WTC11 (cell line): ENCODE results near the gene TBX15. TPM values are rescaled to one million over a fixed set of nuclear protein-coding genes. Genes with fewer than 3 reads are reported as not detected.

Experiments
- ATAC-seq: fragments of 200-7000 bp; cut with Tn5 transposase; 2 replicates; pipeline ENCODE4 v1.10.0; 2021; ENCODE audit warnings: mild to moderate bottlenecking, moderate library complexity
- CTCF ChIA-PET: fragments of 300-600 bp; sonication (Branson Sonifier 250); formaldehyde crosslinking; loops from one replicate; lab custom pipeline; 2021; ENCODE audit warnings: antibody characterized with exemption; lab: Charles Lee
- POLR2A ChIA-PET: fragments of 350-600 bp; sonication (Branson Sonifier 250); formaldehyde crosslinking; loops from one replicate; lab custom pipeline; 2021; ENCODE audit warnings: antibody characterized with exemption; lab: Charles Lee
- DNase-seq: peaks from one replicate; pipeline ENCODE4 v3.0.0; 2021; ENCODE audit warnings: low spot score
- H3K27ac Mint-ChIP-seq: 2 replicates; pipeline ENCODE4 v1.8.0; 2021; ENCODE audit warnings: mixed read lengths
- H3K27me3 Mint-ChIP-seq: 2 replicates; pipeline ENCODE4 v1.8.0; 2021; ENCODE audit warnings: low read depth, mild to moderate bottlenecking, moderate library complexity, mixed read lengths
- H3K36me3 Mint-ChIP-seq: 2 replicates; pipeline ENCODE4 v1.8.0; 2021; ENCODE audit warnings: mixed read lengths
- H3K4me1 Mint-ChIP-seq: 2 replicates; pipeline ENCODE4 v1.8.0; 2022; ENCODE audit warnings: mixed read lengths
- H3K4me3 Mint-ChIP-seq: 2 replicates; pipeline ENCODE4 v1.8.0; 2021; ENCODE audit warnings: mild to moderate bottlenecking, moderate library complexity, mixed read lengths
- H3K9me3 Mint-ChIP-seq: 2 replicates; pipeline ENCODE4 v1.8.0; 2021; ENCODE audit warnings: mixed read lengths
- FOXK1 ChIP-seq: sonication (generic); formaldehyde crosslinking; IDR thresholded peaks from 2 replicates; pipeline ENCODE4 v1.8.0; 2022; ENCODE audit warnings: mild to moderate bottlenecking, moderate library complexity, missing genetic modification reagents
- GABPB1 ChIP-seq: sonication (generic); formaldehyde crosslinking; IDR thresholded peaks from 2 replicates; pipeline ENCODE4 v1.8.1; 2023; ENCODE audit warnings: mild to moderate bottlenecking, missing genetic modification reagents
- GTF2I ChIP-seq: fragments of 250-450 bp; sonication (Bioruptor Pico); conservative IDR thresholded peaks from 2 replicates; pipeline ENCODE4 v1.4.0; 2021; ENCODE audit warnings: mild to moderate bottlenecking
- JAZF1 ChIP-seq: fragments of 250-450 bp; sonication (Bioruptor Pico); IDR thresholded peaks from 2 replicates; pipeline ENCODE4 v1.9.0; 2021; ENCODE audit warnings: moderate library complexity, mild to moderate bottlenecking, inconsistent platforms
- KAT7 ChIP-seq: sonication (generic); formaldehyde crosslinking; IDR thresholded peaks from 2 replicates; pipeline ENCODE4 v1.8.1; 2023; ENCODE audit warnings: missing genetic modification reagents, mild to moderate bottlenecking, borderline replicate concordance
- MXD4 ChIP-seq: fragments of 250-450 bp; sonication (Bioruptor Pico); IDR thresholded peaks from 2 replicates; pipeline ENCODE4 v1.8.0; 2021; ENCODE audit warnings: mild to moderate bottlenecking, moderate library complexity, borderline replicate concordance
- NFATC4 ChIP-seq: fragments of 250-450 bp; sonication (Bioruptor Pico); IDR thresholded peaks from 2 replicates; pipeline ENCODE4 v1.9.0; 2021; ENCODE audit warnings: mild to moderate bottlenecking
- NFYB ChIP-seq: sonication (generic); formaldehyde crosslinking; conservative IDR thresholded peaks from 2 replicates; pipeline ENCODE4 v1.8.0; 2022; ENCODE audit warnings: low read depth, missing genetic modification reagents
- NR1H2 ChIP-seq: sonication (generic); formaldehyde crosslinking; IDR thresholded peaks from 2 replicates; pipeline ENCODE4 v1.9.0; 2021; ENCODE audit warnings: mild to moderate bottlenecking, moderate library complexity, missing genetic modification reagents
- NR2C2 ChIP-seq: sonication (generic); formaldehyde crosslinking; IDR thresholded peaks from 2 replicates; pipeline ENCODE4 v1.8.0; 2022; ENCODE audit warnings: mild to moderate bottlenecking, missing genetic modification reagents
- SMAD3 ChIP-seq: sonication (generic); formaldehyde crosslinking; IDR thresholded peaks from 2 replicates; pipeline ENCODE4 v1.8.0; 2022; ENCODE audit warnings: missing genetic modification reagents, mild to moderate bottlenecking, borderline replicate concordance
- ZBTB21 ChIP-seq: sonication (generic); formaldehyde crosslinking; IDR thresholded peaks from 2 replicates; pipeline ENCODE4 v1.8.1; 2023; ENCODE audit warnings: mild to moderate bottlenecking, missing genetic modification reagents, borderline replicate concordance
- ZNF138 ChIP-seq: sonication (generic); formaldehyde crosslinking; conservative IDR thresholded peaks from 2 replicates; pipeline ENCODE4 v1.8.1; 2022; ENCODE audit warnings: mild to moderate bottlenecking, moderate library complexity, missing genetic modification reagents
- total RNA-seq: library from RNA; stranded (reverse); gene quantifications from 3 replicates; pipeline ENCODE4 v1.2.3, GENCODE V29; 2021
- TF ChIP-seq, protein P1 (sequence below): sonication (generic); formaldehyde crosslinking; conservative IDR thresholded peaks from 2 replicates; pipeline ENCODE4 v1.8.1; 2022; ENCODE audit warnings: mild to moderate bottlenecking, missing genetic modification reagents
- TF ChIP-seq, protein P2 (sequence below): fragments of 250-450 bp; sonication (Bioruptor Pico); IDR thresholded peaks from 2 replicates; pipeline ENCODE4 v1.9.0; 2021; ENCODE audit warnings: mild to moderate bottlenecking, borderline replicate concordance
- TF ChIP-seq, protein P3 (sequence below): fragments of 250-450 bp; sonication (Bioruptor Pico); IDR thresholded peaks from 2 replicates; pipeline ENCODE4 v1.9.0; 2021; ENCODE audit warnings: moderate library complexity, mild to moderate bottlenecking, inconsistent platforms, borderline replicate concordance
- TF ChIP-seq, protein P4 (sequence below): sonication (generic); formaldehyde crosslinking; IDR thresholded peaks from 2 replicates; pipeline ENCODE4 v1.8.0; 2023; ENCODE audit warnings: mild to moderate bottlenecking, missing genetic modification reagents
- TF ChIP-seq, protein P5 (sequence below): sonication (generic); formaldehyde crosslinking; IDR thresholded peaks from 2 replicates; pipeline ENCODE4 v1.8.1; 2022; ENCODE audit warnings: missing genetic modification reagents, borderline replicate concordance
- TF ChIP-seq, protein P6 (sequence below): sonication (generic); formaldehyde crosslinking; IDR thresholded peaks from 2 replicates; pipeline ENCODE4 v1.8.0; 2022; ENCODE audit warnings: missing genetic modification reagents
- TF ChIP-seq, protein P7 (sequence below): sonication (generic); formaldehyde crosslinking; IDR thresholded peaks from 2 replicates; pipeline ENCODE4 v1.8.1; 2023; ENCODE audit warnings: mild to moderate bottlenecking, moderate library complexity, missing genetic modification reagents

Gene TBX15
- total RNA-seq, 1 experiment from 2014 or later: 0.11 TPM

DNA sequence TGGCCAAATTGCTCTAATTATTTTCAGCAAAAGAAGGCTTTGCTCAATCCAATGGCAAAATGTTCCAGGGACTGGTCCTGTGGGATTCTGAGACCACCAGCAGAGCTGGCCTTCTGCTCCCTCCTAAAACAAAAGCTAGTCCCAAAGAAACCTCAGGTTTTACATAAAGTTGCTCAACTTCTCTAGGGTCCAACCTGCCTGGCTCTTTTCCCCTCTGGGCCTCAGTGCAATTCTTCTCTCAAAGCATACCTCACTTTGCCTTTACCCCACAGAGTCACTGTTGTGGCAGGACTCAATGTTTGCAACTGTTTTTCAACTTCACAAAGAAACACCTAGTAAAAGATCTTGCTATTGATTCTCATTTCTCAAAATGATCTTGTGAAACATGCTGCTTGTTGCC lies 39.8 kb downstream of the TBX15 start (continued):
- TF ChIP-seq, protein P1, sequence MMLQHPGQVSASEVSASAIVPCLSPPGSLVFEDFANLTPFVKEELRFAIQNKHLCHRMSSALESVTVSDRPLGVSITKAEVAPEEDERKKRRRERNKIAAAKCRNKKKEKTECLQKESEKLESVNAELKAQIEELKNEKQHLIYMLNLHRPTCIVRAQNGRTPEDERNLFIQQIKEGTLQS (CRISPR knock-in tag): no peak
- TF ChIP-seq, protein P2, sequence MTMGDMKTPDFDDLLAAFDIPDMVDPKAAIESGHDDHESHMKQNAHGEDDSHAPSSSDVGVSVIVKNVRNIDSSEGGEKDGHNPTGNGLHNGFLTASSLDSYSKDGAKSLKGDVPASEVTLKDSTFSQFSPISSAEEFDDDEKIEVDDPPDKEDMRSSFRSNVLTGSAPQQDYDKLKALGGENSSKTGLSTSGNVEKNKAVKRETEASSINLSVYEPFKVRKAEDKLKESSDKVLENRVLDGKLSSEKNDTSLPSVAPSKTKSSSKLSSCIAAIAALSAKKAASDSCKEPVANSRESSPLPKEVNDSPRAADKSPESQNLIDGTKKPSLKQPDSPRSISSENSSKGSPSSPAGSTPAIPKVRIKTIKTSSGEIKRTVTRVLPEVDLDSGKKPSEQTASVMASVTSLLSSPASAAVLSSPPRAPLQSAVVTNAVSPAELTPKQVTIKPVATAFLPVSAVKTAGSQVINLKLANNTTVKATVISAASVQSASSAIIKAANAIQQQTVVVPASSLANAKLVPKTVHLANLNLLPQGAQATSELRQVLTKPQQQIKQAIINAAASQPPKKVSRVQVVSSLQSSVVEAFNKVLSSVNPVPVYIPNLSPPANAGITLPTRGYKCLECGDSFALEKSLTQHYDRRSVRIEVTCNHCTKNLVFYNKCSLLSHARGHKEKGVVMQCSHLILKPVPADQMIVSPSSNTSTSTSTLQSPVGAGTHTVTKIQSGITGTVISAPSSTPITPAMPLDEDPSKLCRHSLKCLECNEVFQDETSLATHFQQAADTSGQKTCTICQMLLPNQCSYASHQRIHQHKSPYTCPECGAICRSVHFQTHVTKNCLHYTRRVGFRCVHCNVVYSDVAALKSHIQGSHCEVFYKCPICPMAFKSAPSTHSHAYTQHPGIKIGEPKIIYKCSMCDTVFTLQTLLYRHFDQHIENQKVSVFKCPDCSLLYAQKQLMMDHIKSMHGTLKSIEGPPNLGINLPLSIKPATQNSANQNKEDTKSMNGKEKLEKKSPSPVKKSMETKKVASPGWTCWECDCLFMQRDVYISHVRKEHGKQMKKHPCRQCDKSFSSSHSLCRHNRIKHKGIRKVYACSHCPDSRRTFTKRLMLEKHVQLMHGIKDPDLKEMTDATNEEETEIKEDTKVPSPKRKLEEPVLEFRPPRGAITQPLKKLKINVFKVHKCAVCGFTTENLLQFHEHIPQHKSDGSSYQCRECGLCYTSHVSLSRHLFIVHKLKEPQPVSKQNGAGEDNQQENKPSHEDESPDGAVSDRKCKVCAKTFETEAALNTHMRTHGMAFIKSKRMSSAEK (CRISPR knock-in tag): no peak
- TF ChIP-seq, all 79 proteins: peak for 0

DNA sequence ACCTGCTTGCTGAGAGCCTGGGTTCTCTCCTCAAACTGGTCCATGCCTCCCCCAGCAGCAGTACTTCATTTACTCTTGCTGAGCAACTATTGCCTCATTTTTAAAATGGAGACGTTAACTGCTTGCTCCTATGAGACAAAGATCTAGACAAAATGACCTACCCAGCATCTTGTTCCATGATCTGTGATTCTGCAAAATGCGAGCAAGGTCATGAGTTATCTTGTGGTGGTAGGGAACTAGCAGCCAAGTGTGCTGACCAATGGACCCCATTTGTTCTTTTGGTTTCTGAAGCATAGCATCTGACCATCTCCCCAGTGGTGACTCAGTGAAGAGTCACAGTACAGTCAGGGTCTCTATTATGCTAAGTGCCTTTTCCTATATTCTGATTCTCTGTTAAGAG lies 40.4 kb downstream of the TBX15 start:
- H3K27me3 Mint-ChIP-seq: no peaks in the 10 kb centered on the region; the same call in 1 of the 2 replicates
- no peaks in the 10 kb centered on the region for H3K4me1 Mint-ChIP-seq

DNA sequence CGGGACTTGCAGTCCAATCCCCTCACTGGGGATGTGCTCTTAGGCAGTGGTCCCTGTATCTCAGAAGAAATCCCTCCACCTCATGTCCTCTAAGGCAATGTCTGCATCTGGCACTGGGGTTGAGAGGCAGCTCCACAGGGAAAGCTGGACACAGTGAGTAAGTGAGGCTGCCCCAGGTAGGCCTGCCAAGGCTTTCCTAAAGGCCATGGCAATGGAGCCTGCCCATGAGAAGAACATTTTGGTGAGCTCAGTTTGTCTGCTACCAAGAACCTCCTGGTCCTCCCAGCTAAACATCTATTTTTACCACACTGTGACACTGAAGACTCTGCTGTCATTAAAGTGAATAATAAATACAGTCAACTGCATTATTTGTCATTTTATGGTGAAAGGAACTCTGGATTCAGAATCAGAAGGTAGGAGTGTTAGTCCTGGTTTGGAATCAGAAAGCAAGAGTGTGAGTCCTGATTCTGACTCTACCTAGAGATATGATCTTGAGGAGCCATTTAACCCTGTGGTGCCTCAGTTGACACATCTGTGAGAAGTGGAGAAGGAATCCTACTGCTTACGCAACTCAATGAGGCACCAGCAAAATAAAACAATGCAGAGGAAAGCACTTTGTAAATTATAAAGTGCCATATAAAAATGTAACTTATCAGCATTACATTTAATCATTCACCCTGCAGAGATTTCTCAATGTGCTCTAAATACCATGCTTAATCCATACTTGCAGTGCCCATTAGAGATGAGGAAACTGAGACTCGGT lies 41.0 kb downstream of the TBX15 start:
- Mint-ChIP-seq H3K27ac (no peak overlapping the region), H3K27me3 (peaks cover 1% of the 10 kb centered on the region), H3K4me1 (no peaks in the 10 kb centered on the region), H3K9me3 (peaks cover 16% of the 10 kb centered on the region), H3K4me3 (no peak overlapping the region), H3K36me3 (0 out of 2 replicates have a peak, but pooled peaks cover 10% of the 10 kb centered on the region)
- DNase-seq (no peak), ATAC-seq (no peak)
- ChIA-PET CTCF (no interaction called here), POLR2A (no interaction called here)
- TF ChIP-seq ZBTB21 (CRISPR knock-in tag): no peak
- TF ChIP-seq, protein P3, sequence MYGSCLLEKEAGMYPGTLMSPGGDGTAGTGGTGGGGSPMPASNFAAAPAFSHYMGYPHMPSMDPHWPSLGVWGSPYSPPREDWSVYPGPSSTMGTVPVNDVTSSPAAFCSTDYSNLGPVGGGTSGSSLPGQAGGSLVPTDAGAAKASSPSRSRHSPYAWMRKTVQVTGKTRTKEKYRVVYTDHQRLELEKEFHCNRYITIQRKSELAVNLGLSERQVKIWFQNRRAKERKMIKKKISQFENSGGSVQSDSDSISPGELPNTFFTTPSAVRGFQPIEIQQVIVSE (CRISPR knock-in tag): no peak
- no peak for TF ChIP-seq GABPB1 (CRISPR knock-in tag)
- TF ChIP-seq NR2C2 (CRISPR knock-in tag): no peak
- TF ChIP-seq JAZF1 (CRISPR knock-in tag): no peak
- no peak for TF ChIP-seq NFATC4 (CRISPR knock-in tag)
- TF ChIP-seq GTF2I (CRISPR knock-in tag): no peak
- TF ChIP-seq, protein P4, sequence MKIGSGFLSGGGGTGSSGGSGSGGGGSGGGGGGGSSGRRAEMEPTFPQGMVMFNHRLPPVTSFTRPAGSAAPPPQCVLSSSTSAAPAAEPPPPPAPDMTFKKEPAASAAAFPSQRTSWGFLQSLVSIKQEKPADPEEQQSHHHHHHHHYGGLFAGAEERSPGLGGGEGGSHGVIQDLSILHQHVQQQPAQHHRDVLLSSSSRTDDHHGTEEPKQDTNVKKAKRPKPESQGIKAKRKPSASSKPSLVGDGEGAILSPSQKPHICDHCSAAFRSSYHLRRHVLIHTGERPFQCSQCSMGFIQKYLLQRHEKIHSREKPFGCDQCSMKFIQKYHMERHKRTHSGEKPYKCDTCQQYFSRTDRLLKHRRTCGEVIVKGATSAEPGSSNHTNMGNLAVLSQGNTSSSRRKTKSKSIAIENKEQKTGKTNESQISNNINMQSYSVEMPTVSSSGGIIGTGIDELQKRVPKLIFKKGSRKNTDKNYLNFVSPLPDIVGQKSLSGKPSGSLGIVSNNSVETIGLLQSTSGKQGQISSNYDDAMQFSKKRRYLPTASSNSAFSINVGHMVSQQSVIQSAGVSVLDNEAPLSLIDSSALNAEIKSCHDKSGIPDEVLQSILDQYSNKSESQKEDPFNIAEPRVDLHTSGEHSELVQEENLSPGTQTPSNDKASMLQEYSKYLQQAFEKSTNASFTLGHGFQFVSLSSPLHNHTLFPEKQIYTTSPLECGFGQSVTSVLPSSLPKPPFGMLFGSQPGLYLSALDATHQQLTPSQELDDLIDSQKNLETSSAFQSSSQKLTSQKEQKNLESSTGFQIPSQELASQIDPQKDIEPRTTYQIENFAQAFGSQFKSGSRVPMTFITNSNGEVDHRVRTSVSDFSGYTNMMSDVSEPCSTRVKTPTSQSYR (CRISPR knock-in tag): no peak
- TF ChIP-seq, protein P5, sequence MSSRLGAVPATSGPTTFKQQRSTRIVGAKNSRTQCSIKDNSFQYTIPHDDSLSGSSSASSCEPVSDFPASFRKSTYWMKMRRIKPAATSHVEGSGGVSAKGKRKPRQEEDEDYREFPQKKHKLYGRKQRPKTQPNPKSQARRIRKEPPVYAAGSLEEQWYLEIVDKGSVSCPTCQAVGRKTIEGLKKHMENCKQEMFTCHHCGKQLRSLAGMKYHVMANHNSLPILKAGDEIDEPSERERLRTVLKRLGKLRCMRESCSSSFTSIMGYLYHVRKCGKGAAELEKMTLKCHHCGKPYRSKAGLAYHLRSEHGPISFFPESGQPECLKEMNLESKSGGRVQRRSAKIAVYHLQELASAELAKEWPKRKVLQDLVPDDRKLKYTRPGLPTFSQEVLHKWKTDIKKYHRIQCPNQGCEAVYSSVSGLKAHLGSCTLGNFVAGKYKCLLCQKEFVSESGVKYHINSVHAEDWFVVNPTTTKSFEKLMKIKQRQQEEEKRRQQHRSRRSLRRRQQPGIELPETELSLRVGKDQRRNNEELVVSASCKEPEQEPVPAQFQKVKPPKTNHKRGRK (CRISPR knock-in tag): no peak
- TF ChIP-seq, protein P6, sequence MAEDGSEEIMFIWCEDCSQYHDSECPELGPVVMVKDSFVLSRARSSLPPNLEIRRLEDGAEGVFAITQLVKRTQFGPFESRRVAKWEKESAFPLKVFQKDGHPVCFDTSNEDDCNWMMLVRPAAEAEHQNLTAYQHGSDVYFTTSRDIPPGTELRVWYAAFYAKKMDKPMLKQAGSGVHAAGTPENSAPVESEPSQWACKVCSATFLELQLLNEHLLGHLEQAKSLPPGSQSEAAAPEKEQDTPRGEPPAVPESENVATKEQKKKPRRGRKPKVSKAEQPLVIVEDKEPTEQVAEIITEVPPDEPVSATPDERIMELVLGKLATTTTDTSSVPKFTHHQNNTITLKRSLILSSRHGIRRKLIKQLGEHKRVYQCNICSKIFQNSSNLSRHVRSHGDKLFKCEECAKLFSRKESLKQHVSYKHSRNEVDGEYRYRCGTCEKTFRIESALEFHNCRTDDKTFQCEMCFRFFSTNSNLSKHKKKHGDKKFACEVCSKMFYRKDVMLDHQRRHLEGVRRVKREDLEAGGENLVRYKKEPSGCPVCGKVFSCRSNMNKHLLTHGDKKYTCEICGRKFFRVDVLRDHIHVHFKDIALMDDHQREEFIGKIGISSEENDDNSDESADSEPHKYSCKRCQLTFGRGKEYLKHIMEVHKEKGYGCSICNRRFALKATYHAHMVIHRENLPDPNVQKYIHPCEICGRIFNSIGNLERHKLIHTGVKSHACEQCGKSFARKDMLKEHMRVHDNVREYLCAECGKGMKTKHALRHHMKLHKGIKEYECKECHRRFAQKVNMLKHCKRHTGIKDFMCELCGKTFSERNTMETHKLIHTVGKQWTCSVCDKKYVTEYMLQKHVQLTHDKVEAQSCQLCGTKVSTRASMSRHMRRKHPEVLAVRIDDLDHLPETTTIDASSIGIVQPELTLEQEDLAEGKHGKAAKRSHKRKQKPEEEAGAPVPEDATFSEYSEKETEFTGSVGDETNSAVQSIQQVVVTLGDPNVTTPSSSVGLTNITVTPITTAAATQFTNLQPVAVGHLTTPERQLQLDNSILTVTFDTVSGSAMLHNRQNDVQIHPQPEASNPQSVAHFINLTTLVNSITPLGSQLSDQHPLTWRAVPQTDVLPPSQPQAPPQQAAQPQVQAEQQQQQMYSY (CRISPR knock-in tag): no peak
- TF ChIP-seq ZNF138 (CRISPR knock-in tag): no peak
- TF ChIP-seq, protein P7, sequence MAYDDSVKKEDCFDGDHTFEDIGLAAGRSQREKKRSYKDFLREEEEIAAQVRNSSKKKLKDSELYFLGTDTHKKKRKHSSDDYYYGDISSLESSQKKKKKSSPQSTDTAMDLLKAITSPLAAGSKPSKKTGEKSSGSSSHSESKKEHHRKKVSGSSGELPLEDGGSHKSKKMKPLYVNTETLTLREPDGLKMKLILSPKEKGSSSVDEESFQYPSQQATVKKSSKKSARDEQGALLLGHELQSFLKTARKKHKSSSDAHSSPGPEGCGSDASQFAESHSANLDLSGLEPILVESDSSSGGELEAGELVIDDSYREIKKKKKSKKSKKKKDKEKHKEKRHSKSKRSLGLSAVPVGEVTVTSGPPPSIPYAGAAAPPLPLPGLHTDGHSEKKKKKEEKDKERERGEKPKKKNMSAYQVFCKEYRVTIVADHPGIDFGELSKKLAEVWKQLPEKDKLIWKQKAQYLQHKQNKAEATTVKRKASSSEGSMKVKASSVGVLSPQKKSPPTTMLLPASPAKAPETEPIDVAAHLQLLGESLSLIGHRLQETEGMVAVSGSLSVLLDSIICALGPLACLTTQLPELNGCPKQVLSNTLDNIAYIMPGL (CRISPR knock-in tag): no peak

More for the DNA sequence above, 40.4 kb downstream of the TBX15 start:
- CTCF ChIA-PET: no interaction called here
- Mint-ChIP-seq H3K27ac (no peak overlapping the region), H3K9me3 (peaks cover 16% of the 10 kb centered on the region), H3K36me3 (0 out of 2 replicates have a peak, but pooled peaks cover 10% of the 10 kb centered on the region), H3K4me3 (no peak overlapping the region)
- ATAC-seq (no peak), DNase-seq (no peak)
- no peak for TF ChIP-seq FOXK1
- TF ChIP-seq SMAD3 (CRISPR knock-in tag): no peak
- no peak for TF ChIP-seq MXD4
- no peak for TF ChIP-seq NFYB (CRISPR knock-in tag)
- TF ChIP-seq JAZF1 (CRISPR knock-in tag): no peak
- no peak for TF ChIP-seq NR1H2
- TF ChIP-seq KAT7 (CRISPR knock-in tag): no peak
- POLR2A ChIA-PET: interaction anchor here (1.2 kb wide), 1 partner anchor 12 kb away, joined by 4 read pairs; no protein-coding TSS in a partner anchor
